Measurements from ENCODE around the gene SLC39A7.
"Not testable (repeated sequence)": the region's sequence is repeated elsewhere in the genome, so short reads cannot be mapped to it uniquely, and the experiment has no call there.

Gene SLC39A7

GRCh38 chr6:33213166-33213988, 12.7 kb downstream of the SLC39A7 start:
- no peak for DNase-seq
- in situ Hi-C loops (cut with HindIII; ENCODE audit: low pct_ligation_motif_present, low pct_unique_long_range_greater_than_20kb, low sequenced_read_pairs): no loop called here

- DNase-seq: no peak
- in situ Hi-C loops (cut with HindIII; ENCODE audit: low pct_ligation_motif_present, low pct_unique_long_range_greater_than_20kb, low sequenced_read_pairs): no loop called here
Measured at GRCh38 chr6:33213989-33214335, 13.3 kb downstream of the SLC39A7 start.

- in situ Hi-C loops (cut with HindIII; ENCODE audit: low pct_ligation_motif_present, low pct_unique_long_range_greater_than_20kb, low sequenced_read_pairs): no loop called here
- DNase-seq: no peak
Measured at GRCh38 chr6:33215271-33216116, 14.8 kb downstream of the SLC39A7 start.

- no peak for DNase-seq
- in situ Hi-C loops (cut with HindIII; ENCODE audit: low pct_ligation_motif_present, low pct_unique_long_range_greater_than_20kb, low sequenced_read_pairs): no loop called here
Measured at GRCh38 chr6:33216117-33216649, 15.5 kb downstream of the SLC39A7 start.

GRCh38 chr6:33217246-33217645, 16.6 kb downstream of the SLC39A7 start:
- in situ Hi-C loops (cut with HindIII; ENCODE audit: low pct_ligation_motif_present, low pct_unique_long_range_greater_than_20kb, low sequenced_read_pairs): no loop called here
- no peak for DNase-seq

- DNase-seq: no peak
- in situ Hi-C loops (cut with HindIII; ENCODE audit: low pct_ligation_motif_present, low pct_unique_long_range_greater_than_20kb, low sequenced_read_pairs): no loop called here
Measured at GRCh38 chr6:33217681-33218080, 17.0 kb downstream of the SLC39A7 start.

GRCh38 chr6:33226503-33227120, 25.9 kb downstream of the SLC39A7 start:
- in situ Hi-C loops (cut with HindIII; ENCODE audit: low pct_ligation_motif_present, low pct_unique_long_range_greater_than_20kb, low sequenced_read_pairs); DNase-seq: not testable (repeated sequence)

- in situ Hi-C loops (cut with HindIII; ENCODE audit: low pct_ligation_motif_present, low pct_unique_long_range_greater_than_20kb, low sequenced_read_pairs): no loop called here
- DNase-seq: no peak
Measured at GRCh38 chr6:33235221-33235634, 34.6 kb downstream of the SLC39A7 start.

GRCh38 chr6:33236328-33236727, 35.7 kb downstream of the SLC39A7 start:
- in situ Hi-C loops (cut with HindIII; ENCODE audit: low pct_ligation_motif_present, low pct_unique_long_range_greater_than_20kb, low sequenced_read_pairs): no loop called here
- DNase-seq: no peak

GRCh38 chr6:33236852-33237251, 36.2 kb downstream of the SLC39A7 start:
- in situ Hi-C loops (cut with HindIII; ENCODE audit: low pct_ligation_motif_present, low pct_unique_long_range_greater_than_20kb, low sequenced_read_pairs): no loop called here

GRCh38 chr6:33237741-33238140, 37.1 kb downstream of the SLC39A7 start:
- in situ Hi-C loops (cut with HindIII; ENCODE audit: low pct_ligation_motif_present, low pct_unique_long_range_greater_than_20kb, low sequenced_read_pairs): no loop called here
- DNase-seq: no peak

More at GRCh38 chr6:33236852-33237251, 36.2 kb downstream of the SLC39A7 start:
- no peak for DNase-seq

GRCh38 chr6:33241968-33242367, 41.3 kb downstream of the SLC39A7 start:
- in situ Hi-C loops (cut with HindIII; ENCODE audit: low pct_ligation_motif_present, low pct_unique_long_range_greater_than_20kb, low sequenced_read_pairs): no loop called here

GRCh38 chr6:33243476-33243875, 42.8 kb downstream of the SLC39A7 start:
- no peak for DNase-seq
- in situ Hi-C loops (cut with HindIII; ENCODE audit: low pct_ligation_motif_present, low pct_unique_long_range_greater_than_20kb, low sequenced_read_pairs): no loop called here

More at GRCh38 chr6:33241968-33242367, 41.3 kb downstream of the SLC39A7 start:
- DNase-seq: no peak

- DNase-seq: peak; percentile 83
- in situ Hi-C loops (cut with HindIII; ENCODE audit: low pct_ligation_motif_present, low pct_unique_long_range_greater_than_20kb, low sequenced_read_pairs): no loop called here
Measured at GRCh38 chr6:33247977-33248642, 47.4 kb downstream of the SLC39A7 start.

GRCh38 chr6:33248643-33248931, 47.9 kb downstream of the SLC39A7 start:
- DNase-seq: no peak
- in situ Hi-C loops (cut with HindIII; ENCODE audit: low pct_ligation_motif_present, low pct_unique_long_range_greater_than_20kb, low sequenced_read_pairs): no loop called here

GRCh38 chr6:33248932-33249731, 48.5 kb downstream of the SLC39A7 start:
- in situ Hi-C loops (cut with HindIII; ENCODE audit: low pct_ligation_motif_present, low pct_unique_long_range_greater_than_20kb, low sequenced_read_pairs): no loop called here
- DNase-seq: peak; percentile 97

GRCh38 chr6:33249732-33250630, 49.3 kb downstream of the SLC39A7 start:
- in situ Hi-C loops (cut with HindIII; ENCODE audit: low pct_ligation_motif_present, low pct_unique_long_range_greater_than_20kb, low sequenced_read_pairs): no loop called here
- peak; percentile 62 for DNase-seq

Measured in ACHN (cell line).